A549 (cell line): ENCODE data around the gene MUC5B. TPM values are rescaled to one million over a fixed set of nuclear protein-coding genes. Genes with fewer than 3 reads are reported as not detected.
A peak's percentile ranks its signal among the peaks of the same experiment; 100 is the strongest.

ENCODE experiments used
- ATAC-seq, 2 experiments: fragments of 200-7000 bp in 1 of 2; fragments of >200 bp in 1 of 2; cut with Nextera tagmentation in 1 of 2; cut with Tn5 transposase in 1 of 2; 3 replicates each; pipeline versions ENCODE4 v1.8.0 to v1.9.1; 2018 to 2020; ENCODE audit warnings: mild to moderate bottlenecking in 1 of 2, moderate library complexity in 1 of 2
- CTCF ChIA-PET: fragments of 300-600 bp; sonication (Branson Sonifier 250); formaldehyde crosslinking; extraction: SDS; loops from one replicate; lab custom pipeline; 2021; ENCODE audit warnings: antibody characterized with exemption, inconsistent platforms; lab: Yijun Ruan, JAX
- POLR2A ChIA-PET: fragments of 350-600 bp; formaldehyde crosslinking; extraction: SDS; loops from one replicate; lab custom pipeline; 2021; ENCODE audit warnings: antibody characterized with exemption, inconsistent platforms; lab: Yijun Ruan, JAX
- DNase-seq, 2 experiments: peaks; one replicate each; pipeline versions ENCODE4 v3.0.0 to v3.0.0-alpha.2; 2011 to 2016; ENCODE audit warnings: low read depth in 1 of 2, low spot score in 1 of 2
- FAIRE-seq: peaks from 2 replicates; lab custom pipeline; 2011; peaks lifted over from hg19 to GRCh38; lab: Jason Lieb, UNC
- H3K27ac ChIP-seq, 2 experiments: fragments of >200 bp; sonication (Bioruptor Twin); formaldehyde crosslinking; 3 replicates each; pipeline ENCODE4 v1.5.1; 2016 to 2017
- H3K4me1 ChIP-seq: fragments of >200 bp; sonication (Bioruptor Twin); formaldehyde crosslinking; 3 replicates; pipeline ENCODE4 v1.6.1; 2016
- H3K4me2 ChIP-seq: fragments of >200 bp; sonication (Bioruptor Twin); formaldehyde crosslinking; 3 replicates; pipeline ENCODE4 v1.6.1; 2016
- H3K4me3 ChIP-seq: fragments of >200 bp; sonication (Bioruptor Twin); formaldehyde crosslinking; 3 replicates; pipeline ENCODE4 v1.5.1; 2016
- H3K9me3 ChIP-seq: fragments of >200 bp; sonication (Bioruptor Twin); formaldehyde crosslinking; 3 replicates; pipeline ENCODE4 v1.6.1; 2016
- ATOH8 ChIP-seq: fragments of 250-450 bp; sonication (Bioruptor Pico); IDR thresholded peaks from 2 replicates; pipeline ENCODE4 v1.5.0; 2020; ENCODE audit warnings: low read depth, mild to moderate bottlenecking, moderate library complexity
- BCL3 ChIP-seq: fragments of >200 bp; sonication (Bioruptor Twin); formaldehyde crosslinking; IDR thresholded peaks from 3 replicates; pipeline ENCODE4 v1.6.1; 2016
- CHD2 ChIP-seq: fragments of 150-350 bp; IDR thresholded peaks from 2 replicates; pipeline ENCODE4 v1.6.1; 2014; ENCODE audit warnings: low read length; ENCODE audit not compliant: partially characterized antibody
- CHD4 ChIP-seq: fragments of 200-600 bp; sonication (generic); IDR thresholded peaks from 2 replicates; pipeline ENCODE4 v1.6.1; 2016; ENCODE audit warnings: antibody characterized with exemption, mild to moderate bottlenecking, borderline replicate concordance
- CTCF ChIP-seq: fragments of >200 bp; sonication (Bioruptor Twin); formaldehyde crosslinking; IDR thresholded peaks from 3 replicates; pipeline ENCODE4 v1.5.1; 2016
- EHF ChIP-seq: fragments of 250-450 bp; sonication (Bioruptor Pico); IDR thresholded peaks from 2 replicates; pipeline ENCODE4 v1.5.0; 2020; ENCODE audit warnings: mild to moderate bottlenecking
- EP300 ChIP-seq, 2 experiments: fragments of >200 bp; sonication (Bioruptor Twin); formaldehyde crosslinking; IDR thresholded peaks; 2 replicates in 1 of 2; 3 replicates in 1 of 2; pipeline ENCODE4 v1.6.1; 2016 to 2017
- FOSB ChIP-seq: fragments of 250-450 bp; sonication (Bioruptor Pico); IDR thresholded peaks from 2 replicates; pipeline ENCODE4 v1.5.0; 2020; ENCODE audit warnings: mild to moderate bottlenecking, moderate library complexity
- FOSL2 ChIP-seq, 2 experiments: fragments of 450-650 bp in 1 of 2; fragments of >200 bp in 1 of 2; sonication (Bioruptor Twin) in 1 of 2; formaldehyde crosslinking; IDR thresholded peaks; 2 replicates each; pipeline versions ENCODE4 v1.5.0 to v1.6.1; 2016 to 2020; ENCODE audit warnings: mild to moderate bottlenecking in 1 of 2, moderate library complexity in 1 of 2
- HDAC2 ChIP-seq: fragments of 200-600 bp; sonication (generic); IDR thresholded peaks from 2 replicates; pipeline ENCODE4 v1.6.1; 2016
- HOXA7 ChIP-seq: fragments of 250-450 bp; sonication (Bioruptor Pico); IDR thresholded peaks from 2 replicates; pipeline ENCODE4 v1.5.0; 2020; ENCODE audit warnings: mild to moderate bottlenecking, moderate library complexity
- MAX ChIP-seq: IDR thresholded peaks from 2 replicates; pipeline ENCODE4 v1.6.1; 2012
- MAZ ChIP-seq: fragments of 150-350 bp; IDR thresholded peaks from 2 replicates; pipeline ENCODE4 v1.6.1; 2014; ENCODE audit warnings: antibody characterized with exemption, low read depth, low read length, borderline replicate concordance
- NR3C1 ChIP-seq: fragments of >200 bp; sonication (Bioruptor Twin); formaldehyde crosslinking; IDR thresholded peaks from 3 replicates; pipeline ENCODE4 v1.6.1; 2017
- PHF8 ChIP-seq: fragments of 200-600 bp; sonication (generic); IDR thresholded peaks from 2 replicates; pipeline ENCODE4 v1.6.1; 2016; ENCODE audit warnings: low read depth, mild to moderate bottlenecking, antibody characterized with exemption, moderate library complexity, borderline replicate concordance
- RAD21 ChIP-seq, 2 experiments: fragments of >200 bp in 1 of 2; sonication (Bioruptor Twin) in 1 of 2; formaldehyde crosslinking in 1 of 2; IDR thresholded peaks in 1 of 2; conservative IDR thresholded peaks in 1 of 2; 2 replicates in 1 of 2; 3 replicates in 1 of 2; pipeline ENCODE4 v1.6.1; 2012 to 2018; ENCODE audit warnings: inconsistent platforms in 1 of 2
- REST ChIP-seq: fragments of 200-600 bp; sonication (generic); IDR thresholded peaks from 2 replicates; pipeline ENCODE4 v1.6.1; 2016; ENCODE audit warnings: antibody characterized with exemption, mild to moderate bottlenecking, moderate library complexity
- RFX5 ChIP-seq: fragments of 450-650 bp; IDR thresholded peaks from 2 replicates; pipeline ENCODE4 v1.7.1; 2014; ENCODE audit warnings: antibody characterized with exemption, mild to moderate bottlenecking, moderate library complexity
- SREBF2 ChIP-seq: fragments of 450-650 bp; IDR thresholded peaks from 2 replicates; pipeline ENCODE4 v1.6.1; 2014; ENCODE audit warnings: mild to moderate bottlenecking, moderate library complexity
- TFCP2L1 ChIP-seq: fragments of 250-450 bp; sonication (Bioruptor Pico); IDR thresholded peaks from 2 replicates; pipeline ENCODE4 v1.5.0; 2021; ENCODE audit warnings: mild to moderate bottlenecking
- ZSCAN20 ChIP-seq: fragments of 250-450 bp; sonication (Bioruptor Pico); IDR thresholded peaks from 2 replicates; pipeline ENCODE4 v1.8.0; 2022; ENCODE audit warnings: mild to moderate bottlenecking, moderate library complexity
- WGBS: methylation state at CpG from one replicate; pipeline ENCODE4 v1.1.6; 2017; ENCODE audit errors: missing lambda C conversion rate; 5-methylcytosine and 5-hydroxymethylcytosine counted together
- polyA plus RNA-seq, 4 experiments: library from polyadenylated mRNA; depleted of rRNA in 3 of 4; stranded (reverse); fragments of >200 nt; fragmentation: RNase III in 1 of 4; extraction: RNeasy Plus Mini Kit Qiagen cat#74134 plus additional on column Dnase treatment in 1 of 4; gene quantifications; 2 replicates in 3 of 4; 3 replicates in 1 of 4; pipeline ENCODE4 v1.2.3, GENCODE V29; 2011 to 2017

Gene MUC5B
- polyA plus RNA-seq, 2 of the 4 experiments (the other 2 are of a cell fraction), result 0.85 to 1.4 TPM

- POLR2A ChIA-PET, result interaction anchor here (1.6 kb wide), 1 partner anchor 72 kb away, joined by 7 read pairs; no protein-coding TSS in a partner anchor
- FAIRE-seq (no peak), DNase-seq (no peak), ATAC-seq (no peak)
- Histone ChIP-seq H3K4me1 (peaks cover 16% of the 10 kb centered on the region), H3K4me3 (peak overlapping the region; percentile 93), H3K27ac (peak overlapping the region; percentile 88 to 91), H3K9me3 (peaks cover 16% of the 10 kb centered on the region; the same call in 1 of the 3 replicates), H3K4me2 (peak overlapping the region; percentile 95)
- CTCF ChIA-PET, result interaction anchor here (1.1 kb wide), 1 partner anchor 10 kb away, joined by 3 read pairs; no protein-coding TSS in a partner anchor
- TF ChIP-seq REST, result no peak
- TF ChIP-seq FOSL2 (IDR thresholded peaks at IDR 0.05), result no peak
- no peak for TF ChIP-seq FOSL2 (CRISPR knock-in tag; IDR thresholded peaks at IDR 0.05)
- no peak for TF ChIP-seq CTCF
- TF ChIP-seq HDAC2, result no peak
- no peak for TF ChIP-seq NR3C1
- TF ChIP-seq EP300 (IDR thresholded peaks at IDR 0.05), result no peak
- WGBS, result 95% methylated on average over 18 of the region's 18 CpGs
These were observed 87.4 kb downstream of the MUC5B start for GRCh38 chr11:1310318-1310687.

- no peak for TF ChIP-seq CHD2
- TF ChIP-seq ATOH8 (CRISPR knock-in tag), result no peak
- no peak for TF ChIP-seq HOXA7 (CRISPR knock-in tag)
- TF ChIP-seq ZSCAN20 (CRISPR knock-in tag), result no peak
- no peak for TF ChIP-seq CTCF
- TF ChIP-seq CHD4, result no peak
- no peak for TF ChIP-seq RFX5
- TF ChIP-seq SREBF2, result no peak
- no peak for TF ChIP-seq MAX
- no peak for TF ChIP-seq BCL3
- TF ChIP-seq RAD21 (conservative IDR thresholded peaks at IDR 0.05 in 1 of 2, IDR thresholded peaks at IDR 0.05 in 1 of 2), result no peak
- no peak for TF ChIP-seq PHF8
- no peak for TF ChIP-seq EHF (CRISPR knock-in tag)
- TF ChIP-seq FOSB, result no peak
- TF ChIP-seq FOSL2 (IDR thresholded peaks at IDR 0.05), result no peak
- TF ChIP-seq FOSL2 (CRISPR knock-in tag; IDR thresholded peaks at IDR 0.05), result no peak
- no peak for TF ChIP-seq TFCP2L1 (CRISPR knock-in tag)
- no peak for TF ChIP-seq NR3C1
- TF ChIP-seq MAZ, result no peak
- H3K4me1 ChIP-seq, result peaks cover 9% of the 10 kb centered on the region
- 90% methylated on average over 15 of the region's 15 CpGs for WGBS
- no peak overlapping the region for H3K4me3 ChIP-seq
- CTCF ChIA-PET, result interaction anchor here (1.1 kb wide), 1 partner anchor 10 kb away, joined by 3 read pairs; no protein-coding TSS in a partner anchor
- FAIRE-seq, result no peak
- ATAC-seq, result no peak
- POLR2A ChIA-PET, result no interaction called here
- H3K9me3 ChIP-seq, result peaks cover 16% of the 10 kb centered on the region; the same call in 1 of the 3 replicates
- no peak overlapping the region for H3K27ac ChIP-seq
- DNase-seq, result no peak
- no peak overlapping the region; the same call in 2 of the 3 replicates for H3K4me2 ChIP-seq
These were observed 88.1 kb downstream of the MUC5B start for GRCh38 chr11:1310772-1311468.
